Measurements from ENCODE around the gene PDE6C.

GRCh38 chr10:93667795-93668194 lies 55.5 kb downstream of the PDE6C start:
- no peak for TF ChIP-seq CTCF (IDR thresholded peaks at IDR 0.05)
- no peak for TF ChIP-seq POLR2A (IDR thresholded peaks at IDR 0.05)
